Astrocyte (in vitro differentiated cells and primary cell): ENCODE results near the gene CPXM2. TPM values are rescaled to one million over a fixed set of nuclear protein-coding genes. Genes with fewer than 3 reads are reported as not detected.

ENCODE experiments used
- DNase-seq: peaks from one replicate; pipeline ENCODE4 v3.0.0-alpha.2; 2010; ENCODE audit warnings: low read depth
- FAIRE-seq: peaks from 2 replicates; lab custom pipeline; 2011; peaks lifted over from hg19 to GRCh38; lab: Jason Lieb, UNC
- H2AFZ ChIP-seq: 2 replicates; pipeline ENCODE4 v1.6.0; 2012; ENCODE audit warnings: low read depth, low read length, inconsistent platforms
- H3K27ac ChIP-seq: 2 replicates; pipeline ENCODE4 v1.5.1; 2011; ENCODE audit warnings: low read depth, low read length, inconsistent platforms
- H3K27me3 ChIP-seq: 2 replicates; pipeline ENCODE4 v1.6.0; 2011; ENCODE audit warnings: low read length, inconsistent platforms; ENCODE audit not compliant: insufficient read depth
- H3K36me3 ChIP-seq: 2 replicates; pipeline ENCODE4 v1.5.1; 2011; ENCODE audit warnings: low read length, inconsistent platforms; ENCODE audit not compliant: insufficient read depth
- H3K4me1 ChIP-seq: 2 replicates; pipeline ENCODE4 v1.5.1; 2011; ENCODE audit warnings: low read length, inconsistent platforms; ENCODE audit not compliant: insufficient read depth
- H3K4me2 ChIP-seq: 2 replicates; pipeline ENCODE4 v1.6.0; 2012; ENCODE audit warnings: low read length, inconsistent platforms
- H3K4me3 ChIP-seq: 2 replicates; pipeline ENCODE4 v1.5.1; 2011; ENCODE audit warnings: low read depth, mild to moderate bottlenecking, low read length, inconsistent platforms; ENCODE audit not compliant: insufficient read depth
- H3K79me2 ChIP-seq: 2 replicates; pipeline ENCODE4 v1.6.0; 2012; ENCODE audit warnings: mild to moderate bottlenecking, low read length, inconsistent platforms; ENCODE audit not compliant: insufficient read depth
- H3K9ac ChIP-seq: 2 replicates; pipeline ENCODE4 v1.6.0; 2012; ENCODE audit warnings: mild to moderate bottlenecking, low read length, inconsistent platforms
- H3K9me3 ChIP-seq: 2 replicates; pipeline ENCODE4 v1.5.1; 2012; ENCODE audit warnings: low read depth, mild to moderate bottlenecking, low read length, inconsistent platforms; ENCODE audit not compliant: insufficient read depth
- H4K20me1 ChIP-seq: 2 replicates; pipeline ENCODE4 v1.6.0; 2012; ENCODE audit warnings: low read length, inconsistent platforms; ENCODE audit not compliant: insufficient read depth
- H3K27ac Mint-ChIP-seq: one replicate; pipeline ENCODE4 v1.8.0; 2021; ENCODE audit warnings: mild to moderate bottlenecking, mixed read lengths; ENCODE audit not compliant: unreplicated experiment
- H3K27me3 Mint-ChIP-seq: one replicate; pipeline ENCODE4 v1.8.0; 2021; ENCODE audit warnings: low read depth, mixed read lengths; ENCODE audit not compliant: unreplicated experiment
- H3K36me3 Mint-ChIP-seq: one replicate; pipeline ENCODE4 v1.8.0; 2021; ENCODE audit warnings: low read depth, mixed read lengths; ENCODE audit not compliant: unreplicated experiment
- H3K4me1 Mint-ChIP-seq: one replicate; pipeline ENCODE4 v1.8.0; 2021; ENCODE audit warnings: low read depth, mixed read lengths; ENCODE audit not compliant: unreplicated experiment
- H3K4me3 Mint-ChIP-seq: one replicate; pipeline ENCODE4 v1.8.0; 2021; ENCODE audit warnings: mild to moderate bottlenecking, moderate library complexity, mixed read lengths; ENCODE audit not compliant: unreplicated experiment
- H3K9me3 Mint-ChIP-seq: one replicate; pipeline ENCODE4 v1.8.0; 2021; ENCODE audit warnings: mild to moderate bottlenecking, mixed read lengths; ENCODE audit not compliant: unreplicated experiment
- EZH2 ChIP-seq: IDR thresholded peaks from 2 replicates; pipeline ENCODE4 v1.6.1; 2012; ENCODE audit warnings: mild to moderate bottlenecking, low read length, inconsistent platforms; ENCODE audit not compliant: insufficient read depth
- total RNA-seq: library from RNA; stranded (reverse); gene quantifications from 2 replicates; pipeline ENCODE4 v1.2.1, GENCODE V29; 2021
- TF ChIP-seq, protein P1 (sequence below): IDR thresholded peaks from 2 replicates; pipeline ENCODE4 v1.5.1; 2011; ENCODE audit warnings: low read depth, mild to moderate bottlenecking, inconsistent platforms, low read length, moderate library complexity; ENCODE audit not compliant: insufficient read depth

The CPXM2 gene
- total RNA-seq, 1 donor from 2014 or later, result 5.2 TPM

DNA sequence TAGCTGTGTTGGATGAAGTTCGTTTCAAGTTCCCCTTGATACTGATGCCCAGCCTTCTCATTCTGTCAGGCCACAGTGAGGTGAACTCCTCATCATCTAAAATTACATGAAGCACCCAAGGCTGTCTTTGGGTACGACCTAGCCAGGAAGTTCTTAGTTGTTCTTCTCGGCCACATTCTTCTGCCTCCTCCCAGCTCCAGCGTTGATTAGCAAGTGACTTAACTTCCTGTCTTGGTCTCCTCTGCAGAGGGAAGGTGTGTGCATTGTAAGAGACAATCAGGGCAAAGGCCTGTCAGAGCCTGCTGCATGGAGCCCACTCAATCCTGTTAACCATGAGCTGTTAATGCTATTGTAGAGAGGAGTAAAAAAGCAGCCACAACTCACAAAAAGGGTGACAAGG lies 43.2 kb upstream of the CPXM2 start:
- Histone ChIP-seq H3K36me3 (no peaks in the 10 kb centered on the region), H4K20me1 (no peaks in the 10 kb centered on the region), H3K9ac (no peak overlapping the region), H3K4me1 (no peaks in the 10 kb centered on the region), H3K79me2 (no peaks in the 10 kb centered on the region), H3K9me3 (no peaks in the 10 kb centered on the region), H2AFZ (no peak overlapping the region), H3K4me3 (no peak overlapping the region), H3K27me3 (no peaks in the 10 kb centered on the region), H3K27ac (no peak overlapping the region), H3K4me2 (no peak overlapping the region)
- Mint-ChIP-seq H3K36me3 (no peaks in the 10 kb centered on the region), H3K9me3 (peaks cover 18% of the 10 kb centered on the region), H3K4me3 (no peak overlapping the region), H3K27ac (no peak overlapping the region), H3K4me1 (no peaks in the 10 kb centered on the region), H3K27me3 (peaks cover 13% of the 10 kb centered on the region)
- TF ChIP-seq, protein P1, sequence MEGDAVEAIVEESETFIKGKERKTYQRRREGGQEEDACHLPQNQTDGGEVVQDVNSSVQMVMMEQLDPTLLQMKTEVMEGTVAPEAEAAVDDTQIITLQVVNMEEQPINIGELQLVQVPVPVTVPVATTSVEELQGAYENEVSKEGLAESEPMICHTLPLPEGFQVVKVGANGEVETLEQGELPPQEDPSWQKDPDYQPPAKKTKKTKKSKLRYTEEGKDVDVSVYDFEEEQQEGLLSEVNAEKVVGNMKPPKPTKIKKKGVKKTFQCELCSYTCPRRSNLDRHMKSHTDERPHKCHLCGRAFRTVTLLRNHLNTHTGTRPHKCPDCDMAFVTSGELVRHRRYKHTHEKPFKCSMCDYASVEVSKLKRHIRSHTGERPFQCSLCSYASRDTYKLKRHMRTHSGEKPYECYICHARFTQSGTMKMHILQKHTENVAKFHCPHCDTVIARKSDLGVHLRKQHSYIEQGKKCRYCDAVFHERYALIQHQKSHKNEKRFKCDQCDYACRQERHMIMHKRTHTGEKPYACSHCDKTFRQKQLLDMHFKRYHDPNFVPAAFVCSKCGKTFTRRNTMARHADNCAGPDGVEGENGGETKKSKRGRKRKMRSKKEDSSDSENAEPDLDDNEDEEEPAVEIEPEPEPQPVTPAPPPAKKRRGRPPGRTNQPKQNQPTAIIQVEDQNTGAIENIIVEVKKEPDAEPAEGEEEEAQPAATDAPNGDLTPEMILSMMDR, result no peak
- no peak for TF ChIP-seq EZH2
- DNase-seq (no peak), FAIRE-seq (no peak)

DNA sequence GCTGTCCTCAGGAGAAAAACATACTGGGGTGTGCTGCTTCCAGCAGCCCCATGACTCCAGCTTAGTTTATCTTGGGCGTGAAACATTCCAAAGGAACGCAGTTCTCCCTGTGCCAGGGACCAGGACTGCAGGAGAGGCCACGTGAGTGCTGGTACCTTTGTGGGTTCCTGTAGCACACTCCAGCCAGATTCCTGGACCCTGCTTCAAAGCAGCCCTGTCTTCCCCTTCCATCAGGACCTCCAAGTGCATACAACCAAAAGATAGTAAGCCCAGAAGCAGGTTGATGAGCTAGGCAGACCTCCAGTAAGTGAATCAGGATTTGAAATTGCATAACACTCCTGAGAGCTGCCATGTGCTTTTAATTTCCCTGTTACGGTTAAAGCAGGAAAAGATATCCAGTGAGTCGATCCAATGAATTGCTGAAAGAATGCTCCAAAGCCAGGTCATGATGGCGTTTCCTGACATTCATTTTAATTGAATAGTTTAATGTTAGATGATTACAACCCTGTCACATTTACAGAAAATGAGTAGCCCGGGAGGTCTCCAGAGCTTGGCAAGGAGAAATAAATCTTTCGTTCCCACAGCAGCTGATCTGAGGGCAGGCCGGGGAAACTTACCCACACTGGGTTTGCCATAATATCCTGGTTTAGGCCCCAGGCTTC lies 38.9 kb upstream of the CPXM2 start:
- FAIRE-seq (peak; percentile 60), DNase-seq (peak; percentile 7)
- Histone ChIP-seq H3K9ac (no peak overlapping the region), H3K36me3 (no peaks in the 10 kb centered on the region), H2AFZ (no peak overlapping the region), H3K4me2 (no peak overlapping the region), H3K79me2 (no peaks in the 10 kb centered on the region), H3K27ac (no peak overlapping the region), H3K4me1 (no peaks in the 10 kb centered on the region), H4K20me1 (no peaks in the 10 kb centered on the region), H3K4me3 (no peak overlapping the region), H3K9me3 (no peaks in the 10 kb centered on the region), H3K27me3 (no peaks in the 10 kb centered on the region)
- H3K9me3 Mint-ChIP-seq, result peaks cover 20% of the 10 kb centered on the region
- no peak for TF ChIP-seq EZH2
- TF ChIP-seq, protein P1, result no peak
- H3K27me3 Mint-ChIP-seq, result peaks cover 13% of the 10 kb centered on the region
- H3K36me3 Mint-ChIP-seq, result no peaks in the 10 kb centered on the region
- no peak overlapping the region for H3K4me3 Mint-ChIP-seq
- H3K4me1 Mint-ChIP-seq, result peaks cover 5% of the 10 kb centered on the region
- H3K27ac Mint-ChIP-seq, result no peak overlapping the region

DNA sequence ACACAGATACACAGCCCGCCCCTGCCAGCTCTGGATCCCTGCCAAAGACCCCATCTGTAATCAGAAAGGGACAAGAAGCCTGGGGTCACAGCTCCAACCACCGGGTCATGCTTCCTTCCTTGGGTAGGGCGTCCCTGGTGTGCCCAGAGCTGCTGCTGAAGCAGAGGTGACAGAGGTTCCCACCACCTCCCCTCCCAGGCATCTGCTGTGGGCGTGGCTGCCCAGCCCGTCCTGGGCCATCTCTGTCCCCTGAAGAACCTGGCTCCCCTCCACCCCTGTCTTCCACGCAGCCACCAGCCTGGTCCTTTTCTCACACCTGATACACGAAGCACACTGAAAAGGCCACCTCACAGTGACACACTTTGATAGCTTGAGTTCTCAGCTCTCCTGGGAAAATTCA lies 38.2 kb upstream of the CPXM2 start:
- Histone ChIP-seq H3K79me2 (no peaks in the 10 kb centered on the region), H3K27me3 (no peaks in the 10 kb centered on the region), H2AFZ (no peak overlapping the region), H3K9ac (no peak overlapping the region), H3K4me2 (no peak overlapping the region), H3K9me3 (no peaks in the 10 kb centered on the region), H3K27ac (no peak overlapping the region), H3K4me1 (no peaks in the 10 kb centered on the region), H4K20me1 (no peaks in the 10 kb centered on the region), H3K36me3 (no peaks in the 10 kb centered on the region), H3K4me3 (no peak overlapping the region)
- peaks cover 12% of the 10 kb centered on the region for H3K27me3 Mint-ChIP-seq
- DNase-seq (no peak), FAIRE-seq (no peak)
- no peak overlapping the region for H3K4me3 Mint-ChIP-seq
- H3K9me3 Mint-ChIP-seq, result peaks cover 20% of the 10 kb centered on the region
- peaks cover 5% of the 10 kb centered on the region for H3K4me1 Mint-ChIP-seq
- H3K27ac Mint-ChIP-seq, result no peak overlapping the region
- TF ChIP-seq, protein P1, result no peak
- TF ChIP-seq EZH2, result no peak
- no peaks in the 10 kb centered on the region for H3K36me3 Mint-ChIP-seq
